Smooth muscle cell of the brain vasculature (primary cell): ENCODE data around the gene MBP.

Source experiments
- DNase-seq: peaks from one replicate; pipeline ENCODE4 v3.0.0-alpha.2; 2012; ENCODE audit warnings: low read depth, low spot score

Gene MBP

DNA sequence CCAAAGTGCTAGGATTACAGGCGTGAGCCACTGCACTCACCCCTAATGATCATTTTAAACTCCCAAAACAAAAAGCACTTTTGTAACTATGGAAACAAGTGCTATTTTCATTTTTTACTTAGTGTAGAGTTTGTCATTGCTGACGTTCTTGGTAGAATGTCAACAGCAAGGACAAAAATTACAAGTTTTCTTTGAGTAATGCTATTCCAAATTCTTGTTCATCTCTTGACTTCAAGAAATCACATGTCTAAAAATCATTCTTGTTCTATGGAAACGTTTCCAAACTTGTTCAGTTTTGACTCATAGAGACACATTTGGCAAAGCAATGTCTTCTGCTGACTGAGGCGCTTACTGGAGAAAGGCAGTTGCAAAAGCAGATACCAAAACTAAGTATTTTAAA lies 82.6 kb downstream of the MBP start:
- DNase-seq: no peak

DNA sequence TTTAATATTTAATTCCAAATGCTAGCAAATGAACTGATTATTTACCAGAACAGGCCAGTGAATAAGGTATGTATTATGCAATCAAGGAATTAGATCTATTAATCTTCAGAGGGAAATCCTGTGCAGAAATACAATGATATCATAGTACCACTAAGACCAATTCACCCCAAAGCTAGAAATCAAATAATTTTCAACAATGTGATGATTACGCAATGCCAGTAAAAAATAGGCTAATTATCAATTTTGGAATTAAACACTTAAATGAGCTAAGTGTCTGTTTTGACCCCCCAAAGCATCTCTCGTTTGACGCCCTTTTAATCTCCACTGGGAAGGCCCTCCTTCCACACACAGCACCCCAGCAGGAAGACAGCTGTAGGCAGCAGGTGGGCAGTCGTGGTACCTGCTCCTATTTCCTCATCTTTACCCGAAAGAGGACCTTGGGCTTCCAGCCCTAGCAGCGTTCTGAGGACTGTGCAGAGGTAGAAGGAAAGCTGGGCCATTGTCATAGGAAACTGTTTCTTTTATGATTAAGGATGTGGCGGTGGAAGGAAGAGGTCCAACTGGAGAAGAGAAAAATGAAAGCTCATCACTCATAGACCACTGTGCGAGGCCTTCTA lies 84.7 kb downstream of the MBP start:
- no peak for DNase-seq

DNA sequence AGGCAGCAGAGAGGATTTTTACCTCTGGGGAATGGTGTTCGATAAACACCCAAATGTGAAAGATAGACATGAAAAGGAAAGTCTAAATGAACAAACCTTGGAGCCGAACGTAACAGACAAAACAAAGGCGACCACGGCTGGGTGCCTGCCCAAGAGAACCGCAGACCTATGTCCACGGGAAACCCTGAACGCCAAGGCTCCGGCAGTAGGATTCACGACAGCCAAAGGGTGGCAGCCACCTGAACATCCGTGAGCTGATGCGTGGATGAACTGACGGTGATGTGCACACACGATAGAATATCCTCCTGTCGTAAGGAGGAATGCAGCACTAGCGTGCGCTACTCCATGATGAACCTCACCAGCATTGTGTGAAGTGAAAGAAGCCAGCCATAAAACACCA lies 85.6 kb downstream of the MBP start:
- no peak for DNase-seq

DNA sequence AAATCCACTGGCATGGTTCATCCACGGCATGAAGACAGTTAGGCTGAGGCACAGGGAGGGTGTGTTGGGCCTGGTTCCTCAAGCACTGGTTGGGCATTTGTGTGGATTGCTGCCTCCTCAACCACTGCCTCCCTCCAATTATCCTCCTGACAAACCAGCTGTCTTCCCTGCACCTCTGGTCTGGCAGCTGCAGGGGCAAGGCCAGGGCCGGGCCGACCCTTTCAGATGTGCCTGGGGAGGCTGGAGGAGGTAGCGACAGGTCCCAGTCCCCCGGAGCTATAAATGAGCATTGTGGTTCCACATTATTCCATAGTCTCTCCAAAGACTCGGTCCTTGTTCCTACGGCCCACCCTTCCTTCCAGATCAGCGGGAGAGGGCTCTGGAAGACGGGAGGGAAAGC lies 86.2 kb downstream of the MBP start:
- DNase-seq: no peak

DNA sequence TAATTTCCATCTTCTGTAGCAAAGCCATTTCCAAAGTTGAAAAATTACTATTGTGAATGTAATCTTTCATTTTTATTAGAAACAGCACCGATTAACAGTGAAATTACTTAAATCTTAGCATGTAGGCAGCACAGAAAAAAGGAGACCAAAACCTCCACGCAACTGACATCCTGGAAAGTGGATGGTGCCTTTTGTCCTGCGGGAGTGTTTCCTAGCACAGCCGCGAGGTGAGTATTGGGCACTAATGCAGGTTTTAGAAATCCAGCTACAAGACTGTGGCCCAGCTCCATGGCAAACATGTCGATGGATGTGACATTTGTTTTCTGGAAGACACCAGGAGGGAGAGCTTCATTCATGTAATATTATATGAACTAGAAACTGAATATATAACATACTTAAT lies 86.9 kb downstream of the MBP start:
- DNase-seq: no peak

DNA sequence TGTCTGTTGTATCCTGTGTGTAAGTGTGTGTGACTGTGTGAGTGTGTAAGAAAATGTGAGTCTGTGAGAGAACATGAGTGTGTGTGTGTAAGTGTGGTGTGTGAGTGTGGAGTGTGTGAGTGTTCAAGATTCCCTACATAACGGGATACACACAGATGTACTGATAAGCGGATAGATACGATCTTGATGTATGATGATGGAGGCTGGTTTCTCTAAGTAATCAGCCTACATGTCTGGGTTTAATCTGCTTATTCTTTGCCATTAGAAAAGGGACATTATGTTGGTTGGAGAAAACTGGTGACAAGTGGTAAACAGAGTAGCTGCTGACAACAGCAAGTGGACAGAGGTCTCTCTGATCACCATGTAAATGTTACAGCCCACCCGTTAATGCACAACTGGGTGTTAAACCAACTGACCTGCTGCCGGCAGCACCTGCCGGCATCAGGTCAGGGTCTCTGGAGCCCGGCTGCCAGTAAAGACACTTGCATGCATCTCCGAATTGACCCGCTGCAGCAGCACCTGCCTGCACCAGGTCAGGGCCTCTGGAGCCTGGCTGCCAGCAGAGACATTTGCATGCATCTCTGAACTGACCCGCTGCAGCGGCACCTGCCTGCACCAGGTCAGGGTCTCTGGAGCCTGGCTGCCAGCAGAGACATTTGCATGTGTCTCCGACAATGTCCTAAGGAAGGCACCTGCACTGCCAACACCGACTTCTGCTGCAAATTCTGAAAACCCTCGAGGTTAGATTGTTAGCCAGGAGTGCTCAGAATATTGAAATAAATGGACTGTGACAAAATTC lies 87.5 kb downstream of the MBP start:
- DNase-seq: no peak

DNA sequence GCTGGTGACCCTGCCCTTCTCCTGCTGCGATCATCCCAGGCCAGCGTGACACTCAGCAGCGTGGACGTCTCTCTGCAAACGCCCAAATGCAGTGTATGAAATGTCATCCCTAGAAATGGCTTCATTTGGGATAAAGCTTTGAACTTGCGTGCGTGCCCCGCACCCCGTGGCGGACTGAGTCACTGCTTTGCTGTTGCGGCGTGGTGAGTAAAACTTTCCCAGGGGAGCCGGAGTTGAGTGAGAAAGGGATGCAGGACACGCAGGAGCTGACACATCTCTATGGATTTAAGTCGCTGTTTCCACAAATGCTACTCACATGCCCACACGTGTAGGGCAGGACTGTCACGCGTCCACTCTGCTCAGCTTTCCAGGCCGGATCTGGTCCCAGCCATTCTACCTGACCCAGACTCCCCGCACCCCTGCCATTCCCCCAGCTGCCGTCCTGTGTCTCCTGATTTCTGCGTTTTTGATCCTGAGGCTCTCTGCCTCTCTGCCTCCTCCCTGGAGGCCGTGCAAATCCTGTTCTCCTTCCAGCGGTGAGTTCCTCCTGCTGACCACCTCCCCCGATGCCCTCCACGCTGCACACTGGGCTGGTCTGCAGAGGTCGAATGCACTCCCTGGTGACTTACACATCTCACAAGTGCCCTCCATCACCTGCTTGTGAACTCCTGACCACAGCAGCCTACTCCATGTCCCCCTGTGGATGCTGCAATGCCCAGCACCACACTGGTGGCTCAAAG lies 88.9 kb downstream of the MBP start:
- no peak for DNase-seq

DNA sequence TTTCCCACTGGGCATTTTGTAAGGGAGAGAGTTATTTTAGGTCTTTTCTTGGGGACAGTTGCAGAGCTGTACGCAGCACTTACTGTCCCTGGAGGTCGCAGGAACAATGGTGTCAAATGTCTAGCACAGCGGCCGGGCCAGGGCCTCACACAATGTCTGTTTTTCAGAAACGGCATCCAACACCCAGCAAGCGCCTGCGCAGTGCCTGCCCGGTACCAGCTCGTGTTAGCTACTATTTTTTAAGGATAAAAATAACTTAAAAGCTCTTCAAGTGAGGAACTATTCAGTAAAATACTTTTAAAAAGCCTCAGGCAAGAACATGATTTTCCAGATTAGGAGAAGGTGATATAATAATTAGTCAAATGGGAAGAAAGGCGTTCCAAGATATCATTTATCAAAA lies 90.0 kb downstream of the MBP start:
- DNase-seq: no peak

DNA sequence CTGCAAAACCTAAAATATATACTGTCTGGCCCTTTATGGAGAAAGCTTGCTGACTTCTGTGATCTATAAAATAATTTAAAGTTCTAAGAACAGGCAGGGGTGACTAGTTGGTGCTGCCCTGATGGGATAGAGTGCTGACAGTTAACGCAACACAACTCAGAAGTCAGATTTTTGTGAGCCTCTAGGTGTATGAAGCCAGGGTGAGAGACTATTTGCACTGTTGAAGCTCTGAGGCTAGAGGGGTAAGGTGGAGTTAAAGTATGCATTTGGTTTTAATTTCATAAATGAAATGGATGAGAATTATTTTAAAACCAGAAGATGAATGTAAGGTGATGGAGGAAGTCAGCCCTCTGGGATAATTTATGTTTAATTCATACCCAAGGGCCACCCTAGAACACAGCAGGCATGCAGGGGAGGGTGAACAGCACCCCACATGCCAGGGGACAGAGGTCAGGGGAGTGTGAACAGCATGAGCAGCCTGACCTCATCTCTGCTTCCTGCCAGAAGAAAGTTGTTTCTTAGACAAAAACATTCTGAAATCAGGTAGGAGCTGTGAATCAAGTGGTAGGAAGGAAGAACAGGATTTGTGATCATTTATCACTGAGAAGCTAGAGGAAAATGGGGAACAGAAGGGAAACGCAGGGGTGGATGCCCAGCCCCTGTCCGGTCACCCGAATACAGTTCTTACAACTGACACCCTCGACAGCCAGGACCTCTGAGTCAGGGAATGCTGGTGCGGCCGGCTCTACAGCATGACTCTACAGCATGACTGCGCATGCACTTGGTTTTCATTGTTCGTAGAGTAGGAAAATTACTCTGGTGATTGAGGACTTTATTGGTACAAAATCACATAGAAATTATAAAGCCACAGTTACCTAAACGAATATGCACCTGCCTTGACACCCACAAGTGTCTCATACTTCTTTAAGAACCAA lies 93.1 kb downstream of the MBP start:
- DNase-seq: no peak

DNA sequence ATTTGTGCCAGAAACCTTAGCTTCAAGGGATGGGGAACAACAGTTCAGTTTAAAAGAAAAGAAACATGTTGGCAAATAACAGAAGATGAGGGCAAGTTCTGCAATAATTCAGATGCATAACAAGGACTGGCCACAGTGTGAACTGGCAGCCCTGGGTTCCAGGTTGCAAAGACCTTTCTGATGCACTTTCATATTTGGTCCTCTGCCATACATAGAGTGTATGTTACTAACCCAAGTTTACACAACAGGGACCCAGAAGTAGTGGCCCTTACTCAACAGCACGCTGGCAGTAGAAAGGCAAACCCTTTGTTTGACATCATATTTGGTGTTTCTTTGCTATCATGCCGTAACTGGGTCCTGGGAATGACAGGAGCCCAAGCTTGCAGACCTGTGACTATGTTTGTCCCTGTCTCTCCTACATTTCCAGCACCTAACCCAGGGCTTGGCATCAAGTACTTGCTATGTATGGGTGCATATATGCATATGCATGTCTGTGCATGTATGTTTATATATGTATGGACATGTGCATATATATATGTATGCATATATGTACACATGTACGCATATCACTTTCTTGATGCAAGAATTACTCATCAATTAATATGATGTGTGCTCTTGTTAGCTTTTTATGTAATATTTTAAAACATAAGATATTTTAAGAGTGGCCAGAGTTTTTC lies 94.3 kb downstream of the MBP start:
- DNase-seq: no peak

DNA sequence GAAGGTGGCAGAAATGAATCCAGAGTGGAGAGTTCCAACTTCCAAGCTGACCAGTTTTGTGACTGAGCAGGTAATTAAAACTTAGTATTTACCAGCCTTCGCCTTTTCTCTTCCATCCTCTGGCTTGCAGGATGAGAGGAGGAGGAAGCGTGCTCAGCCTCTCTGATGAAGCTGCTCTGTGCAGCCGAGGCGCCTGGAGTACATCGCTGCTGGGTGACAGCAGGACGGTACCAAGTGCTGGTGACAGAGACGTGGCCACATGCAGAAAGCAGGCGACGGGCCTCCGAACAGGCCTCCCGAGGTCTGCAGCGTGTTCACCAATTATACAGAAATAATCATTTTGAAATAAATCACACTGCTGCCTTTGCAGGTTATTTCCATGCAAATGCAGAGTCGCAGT lies 95.0 kb downstream of the MBP start:
- no peak for DNase-seq

DNA sequence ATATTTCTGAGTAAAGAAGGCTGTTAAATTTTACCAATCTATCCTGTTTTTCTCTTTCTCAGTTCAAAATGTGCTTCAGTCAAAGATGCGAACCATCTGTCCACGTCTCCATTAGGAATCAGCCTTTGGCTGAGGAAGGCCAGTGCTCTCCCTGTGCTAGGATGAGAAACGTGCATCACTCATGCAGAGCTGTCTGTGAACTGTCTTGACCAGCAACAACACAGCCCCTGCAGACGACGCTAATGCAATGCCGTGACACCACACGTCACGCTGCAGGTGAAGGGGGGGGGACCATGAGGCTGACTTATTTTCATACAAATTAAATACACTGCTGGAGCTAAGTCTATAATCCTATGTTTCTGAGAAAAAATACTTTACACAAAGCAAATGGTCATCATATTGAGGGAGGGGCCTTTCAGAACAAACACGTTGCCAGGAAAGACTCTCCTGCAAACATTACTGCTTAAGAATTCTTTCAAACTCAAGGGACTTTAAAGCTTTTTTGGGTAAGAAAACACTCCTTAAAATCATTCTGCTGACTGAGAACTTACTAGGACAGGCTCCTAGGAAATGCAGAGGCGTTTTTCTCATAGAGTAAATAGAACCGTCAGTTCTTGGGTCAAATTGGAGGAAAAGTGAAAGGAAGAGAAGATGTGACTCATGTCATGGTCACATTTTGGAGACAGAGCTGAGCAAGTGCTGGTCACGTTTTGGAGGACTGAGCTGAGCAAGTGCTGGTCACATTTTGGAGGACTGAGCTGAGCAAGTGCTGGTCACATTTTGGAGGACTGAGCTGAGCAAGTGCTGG lies 97.0 kb downstream of the MBP start:
- no peak for DNase-seq

DNA sequence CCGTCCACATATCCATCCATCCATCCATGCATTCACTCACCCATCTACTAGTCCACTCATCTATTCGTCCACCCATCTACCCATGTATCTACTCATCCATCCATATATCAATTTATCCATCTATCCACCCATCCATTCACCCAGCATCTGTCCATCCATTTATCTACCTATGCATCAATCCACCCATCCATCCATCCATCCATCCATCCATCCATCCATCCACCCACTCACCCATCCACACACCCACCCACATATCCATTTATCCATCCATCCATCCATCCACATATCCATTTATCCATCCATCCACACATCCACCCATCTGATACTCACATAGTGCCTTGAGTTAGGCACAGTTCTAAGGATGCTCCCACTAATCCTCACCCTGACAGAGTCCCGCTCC lies 99.0 kb downstream of the MBP start:
- DNase-seq: no peak

DNA sequence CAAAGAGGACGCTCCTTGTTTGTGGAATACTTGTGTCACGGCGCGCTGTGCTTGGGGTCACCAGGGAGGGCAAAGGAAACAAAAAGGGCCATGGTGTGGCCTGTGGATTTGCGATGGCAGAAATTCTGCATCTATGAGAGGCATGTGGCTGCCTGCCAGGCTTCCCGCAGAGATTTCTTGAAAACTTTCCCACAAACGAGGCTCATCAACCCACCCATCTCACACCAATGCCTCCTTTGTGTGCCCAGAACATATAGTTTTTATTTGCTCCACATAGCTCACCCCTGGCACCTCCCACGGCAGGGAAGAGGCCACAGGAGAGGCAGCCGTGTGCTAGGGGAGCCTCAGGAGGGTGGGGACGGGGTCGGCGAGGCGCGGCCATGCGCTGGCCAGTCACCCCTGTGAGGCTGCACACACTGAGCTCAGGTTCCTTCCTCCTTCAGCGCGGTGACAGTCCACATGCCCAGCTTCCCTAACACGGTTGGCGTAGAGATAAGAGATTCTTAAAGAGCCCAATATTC lies 100.3 kb downstream of the MBP start:
- no peak for DNase-seq

DNA sequence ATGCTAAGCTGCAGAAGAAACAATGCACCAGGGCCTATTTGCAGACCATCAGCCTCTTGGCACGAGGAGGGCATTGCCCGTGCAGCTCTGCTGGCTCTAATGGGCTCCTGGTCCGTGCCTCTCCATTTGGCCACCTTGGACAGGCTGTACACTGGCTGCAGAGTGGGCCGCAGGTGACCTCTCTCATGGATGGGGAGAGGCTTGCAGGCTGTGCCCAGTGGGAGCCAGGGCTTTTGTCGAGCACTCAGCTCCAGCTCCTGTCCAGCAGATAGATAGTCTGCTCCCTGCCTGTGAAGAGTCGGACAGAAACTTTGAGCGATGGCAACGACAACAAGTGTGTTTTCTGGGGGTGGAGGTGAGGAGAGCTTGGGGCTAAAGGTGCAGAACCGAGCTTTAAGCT lies 100.9 kb downstream of the MBP start:
- DNase-seq: no peak

DNA sequence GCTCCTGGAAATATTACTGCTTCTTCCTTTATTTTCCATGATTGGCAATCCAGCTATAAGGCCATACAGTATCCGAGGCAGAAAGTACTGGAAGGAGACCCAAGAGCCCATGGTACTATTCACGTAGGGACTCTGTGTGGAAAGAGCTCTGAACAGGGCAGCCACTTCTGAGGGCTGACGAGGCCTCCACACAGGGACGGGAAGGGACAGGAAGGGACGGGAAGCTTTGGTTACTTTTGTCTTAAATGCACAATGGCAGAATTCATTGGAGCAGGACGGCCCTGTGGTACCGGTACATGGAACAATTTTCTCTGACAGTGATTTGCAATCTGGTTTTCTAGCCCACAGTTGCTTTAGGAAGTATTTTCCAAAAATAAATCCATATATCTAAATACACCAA lies 102.4 kb downstream of the MBP start:
- DNase-seq: no peak

DNA sequence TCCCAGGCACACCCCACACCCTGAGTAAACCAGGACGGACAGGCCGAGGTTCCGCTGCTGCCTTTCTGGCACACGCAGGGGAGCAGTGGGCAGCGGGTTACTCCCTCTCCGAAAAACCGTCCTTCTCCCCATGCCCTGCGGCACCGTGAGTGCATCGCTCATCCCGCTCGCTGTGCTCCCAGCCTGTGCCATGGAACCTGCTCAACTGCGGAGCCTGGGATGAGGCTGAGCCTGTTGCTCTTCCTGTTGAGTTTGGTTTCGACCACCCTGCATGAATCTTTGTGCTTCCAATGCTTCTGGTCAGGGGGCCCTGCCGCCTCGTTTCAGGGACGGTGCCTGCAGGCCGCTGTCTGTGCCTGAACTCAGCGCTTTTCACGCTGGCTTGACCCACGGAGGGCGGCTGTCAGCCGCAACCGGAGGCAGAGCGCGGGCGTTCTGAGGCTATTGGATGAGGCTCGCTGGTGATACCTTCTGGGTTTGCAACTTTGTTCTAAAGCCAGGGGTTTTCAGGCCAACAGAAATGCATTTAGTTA lies 106.7 kb downstream of the MBP start:
- DNase-seq: no peak

DNA sequence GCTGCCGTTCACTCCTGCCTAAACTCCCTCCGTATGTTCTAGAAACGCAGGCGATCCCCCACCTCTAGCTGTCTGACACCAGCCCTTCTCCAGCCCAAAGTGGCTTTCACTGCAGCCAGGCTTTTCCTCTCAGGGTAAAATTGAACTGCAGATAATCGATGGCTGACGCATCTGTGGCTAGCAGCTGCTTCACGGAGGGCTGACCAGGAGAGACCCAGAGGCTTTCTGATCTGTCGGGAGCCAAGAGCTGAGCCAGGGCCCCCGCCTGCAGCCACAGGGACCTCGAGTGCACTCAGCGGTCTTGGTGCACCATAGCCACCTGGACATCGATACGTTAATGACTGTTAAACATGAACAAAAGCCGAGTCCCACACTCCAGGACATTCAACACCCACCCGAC lies 107.5 kb downstream of the MBP start:
- DNase-seq: no peak

DNA sequence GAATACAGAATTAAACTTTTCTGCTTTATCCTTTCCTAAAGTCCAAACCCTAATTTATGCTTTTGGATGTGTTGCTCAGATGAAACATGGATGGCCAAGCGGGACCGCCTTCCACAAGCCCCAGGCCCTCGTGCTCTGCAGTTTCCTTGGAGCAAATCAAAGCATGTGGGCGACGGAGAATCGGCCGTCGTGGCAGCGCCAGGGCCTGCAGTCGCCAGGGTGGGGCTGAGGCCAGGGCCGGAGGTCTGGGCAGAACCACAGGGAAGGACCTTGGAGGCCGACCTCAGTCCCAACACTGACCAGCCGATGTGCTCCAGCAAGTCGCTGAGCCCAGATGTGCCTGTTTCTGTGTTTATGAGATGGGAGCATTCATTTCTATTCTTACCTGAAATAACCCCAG lies 108.1 kb downstream of the MBP start:
- DNase-seq: no peak
